Type B pancreatic cell (in vitro differentiated cells): ENCODE results near the gene DHRS2. TPM values are rescaled to one million over a fixed set of nuclear protein-coding genes. Genes with fewer than 3 reads are reported as not detected.
"Not testable (repeated sequence)": the region's sequence is repeated elsewhere in the genome, so short reads cannot be mapped to it uniquely, and the experiment has no call there.

Experiments
- DNase-seq: peaks from one replicate; pipeline ENCODE4 v3.0.0; 2021; ENCODE audit warnings: mixed read lengths; ENCODE audit not compliant: unreplicated experiment; ENCODE audit errors: extremely low spot score
- H3K27ac Mint-ChIP-seq: 2 replicates; pipeline ENCODE4 v1.8.0; 2021; ENCODE audit warnings: mild to moderate bottlenecking, mixed read lengths
- H3K27me3 Mint-ChIP-seq: 2 replicates; pipeline ENCODE4 v1.8.0; 2021; ENCODE audit warnings: mixed read lengths
- H3K36me3 Mint-ChIP-seq: 2 replicates; pipeline ENCODE4 v1.8.0; 2021; ENCODE audit warnings: mixed read lengths
- H3K4me1 Mint-ChIP-seq: one replicate; pipeline ENCODE4 v1.8.0; 2021; ENCODE audit warnings: mixed read lengths; ENCODE audit not compliant: unreplicated experiment
- H3K4me3 Mint-ChIP-seq: 2 replicates; pipeline ENCODE4 v1.8.0; 2021; ENCODE audit warnings: mild to moderate bottlenecking, mixed read lengths
- H3K9me3 Mint-ChIP-seq: 2 replicates; pipeline ENCODE4 v1.8.0; 2021; ENCODE audit warnings: mixed read lengths
- total RNA-seq: library from RNA; stranded (reverse); gene quantifications from 2 replicates; pipeline ENCODE4 v1.2.1, GENCODE V29; 2021; ENCODE audit warnings: low replicate concordance
- TF ChIP-seq, protein P1 (sequence below): fragments of 200-600 bp; sonication (generic); conservative IDR thresholded peaks from 2 replicates; pipeline ENCODE4 v1.5.0; 2021; ENCODE audit warnings: antibody characterized with exemption, mild to moderate bottlenecking

The DHRS2 gene
- total RNA-seq, 1 donor from 2014 or later = 1.4 TPM

DNA sequence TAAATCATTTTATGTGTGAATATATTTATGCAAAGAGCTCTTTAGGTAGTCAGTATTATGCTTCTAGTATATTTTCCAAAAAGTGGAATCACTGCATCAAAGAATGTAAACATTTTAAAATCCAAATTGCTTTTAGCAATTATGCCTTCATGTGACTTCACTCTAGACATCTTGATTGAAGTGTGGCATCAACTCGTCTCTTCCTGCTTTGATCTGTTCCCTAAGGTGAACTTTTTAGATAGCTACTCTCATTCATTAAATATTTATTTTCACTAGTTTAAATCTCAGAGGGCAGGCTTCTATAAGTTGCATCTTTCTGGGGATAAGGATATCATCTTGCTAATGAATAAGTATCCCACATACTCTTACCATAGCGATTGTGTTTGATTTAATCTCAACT lies 39.2 kb downstream of the DHRS2 start:
- H3K36me3 Mint-ChIP-seq = no peaks in the 10 kb centered on the region
- DNase-seq = no peak
- H3K4me3 Mint-ChIP-seq = no peak overlapping the region
- H3K27me3 Mint-ChIP-seq = no peaks in the 10 kb centered on the region
- H3K4me1 Mint-ChIP-seq = no peaks in the 10 kb centered on the region
- peaks cover 19% of the 10 kb centered on the region for H3K9me3 Mint-ChIP-seq
- H3K27ac Mint-ChIP-seq = no peak overlapping the region
- TF ChIP-seq, protein P1, sequence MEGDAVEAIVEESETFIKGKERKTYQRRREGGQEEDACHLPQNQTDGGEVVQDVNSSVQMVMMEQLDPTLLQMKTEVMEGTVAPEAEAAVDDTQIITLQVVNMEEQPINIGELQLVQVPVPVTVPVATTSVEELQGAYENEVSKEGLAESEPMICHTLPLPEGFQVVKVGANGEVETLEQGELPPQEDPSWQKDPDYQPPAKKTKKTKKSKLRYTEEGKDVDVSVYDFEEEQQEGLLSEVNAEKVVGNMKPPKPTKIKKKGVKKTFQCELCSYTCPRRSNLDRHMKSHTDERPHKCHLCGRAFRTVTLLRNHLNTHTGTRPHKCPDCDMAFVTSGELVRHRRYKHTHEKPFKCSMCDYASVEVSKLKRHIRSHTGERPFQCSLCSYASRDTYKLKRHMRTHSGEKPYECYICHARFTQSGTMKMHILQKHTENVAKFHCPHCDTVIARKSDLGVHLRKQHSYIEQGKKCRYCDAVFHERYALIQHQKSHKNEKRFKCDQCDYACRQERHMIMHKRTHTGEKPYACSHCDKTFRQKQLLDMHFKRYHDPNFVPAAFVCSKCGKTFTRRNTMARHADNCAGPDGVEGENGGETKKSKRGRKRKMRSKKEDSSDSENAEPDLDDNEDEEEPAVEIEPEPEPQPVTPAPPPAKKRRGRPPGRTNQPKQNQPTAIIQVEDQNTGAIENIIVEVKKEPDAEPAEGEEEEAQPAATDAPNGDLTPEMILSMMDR = no peak

DNA sequence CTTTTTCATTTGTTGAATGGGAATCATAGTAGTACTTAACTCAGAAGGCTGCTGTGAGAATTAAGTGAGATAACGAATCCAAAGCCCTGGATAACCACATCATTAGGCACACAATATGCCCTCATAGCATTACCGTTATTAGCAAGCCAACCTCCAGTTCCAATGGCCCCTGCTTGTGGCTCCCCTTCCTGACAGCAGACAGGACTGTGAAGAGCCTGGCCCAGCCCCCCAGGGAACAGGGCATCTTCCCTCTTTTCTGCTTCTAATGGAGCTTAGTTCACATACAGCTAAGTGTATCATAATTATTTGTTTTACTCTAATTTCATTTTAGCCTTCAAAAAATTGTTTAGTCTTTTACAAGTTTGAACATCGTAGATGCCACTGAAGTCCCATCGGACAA lies 39.7 kb downstream of the DHRS2 start:
- Mint-ChIP-seq H3K36me3 (no peaks in the 10 kb centered on the region), H3K9me3 (peaks cover 13% of the 10 kb centered on the region), H3K27me3 (no peaks in the 10 kb centered on the region), H3K4me3 (no peak overlapping the region), H3K4me1 (no peaks in the 10 kb centered on the region), H3K27ac (no peak overlapping the region)
- no peak for DNase-seq
- TF ChIP-seq, protein P1 = no peak

DNA sequence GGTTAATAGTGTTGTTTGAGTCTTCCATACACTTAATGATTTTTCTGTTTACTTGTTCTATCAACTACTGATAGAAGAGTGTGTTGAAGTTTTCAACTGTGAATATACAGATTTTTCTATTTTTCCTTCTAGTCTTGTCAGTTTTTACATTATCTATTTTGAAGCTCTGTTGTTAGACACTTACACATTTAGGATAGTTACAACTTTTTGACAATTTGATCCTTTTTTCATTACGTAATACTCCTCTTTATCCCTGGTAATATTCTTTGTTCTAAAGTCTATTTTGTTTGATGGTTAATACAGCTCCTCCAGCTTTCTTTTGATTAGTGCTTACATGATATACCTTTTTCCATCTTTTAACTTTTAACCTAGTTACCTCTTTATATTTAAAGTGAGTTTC lies 45.2 kb downstream of the DHRS2 start:
- Mint-ChIP-seq H3K27ac (no peak overlapping the region), H3K36me3 (no peaks in the 10 kb centered on the region), H3K4me3 (no peak overlapping the region), H3K4me1 (no peaks in the 10 kb centered on the region), H3K27me3 (no peaks in the 10 kb centered on the region), H3K9me3 (peaks cover 5% of the 10 kb centered on the region)
- no peak for DNase-seq
- TF ChIP-seq, protein P1 = no peak

DNA sequence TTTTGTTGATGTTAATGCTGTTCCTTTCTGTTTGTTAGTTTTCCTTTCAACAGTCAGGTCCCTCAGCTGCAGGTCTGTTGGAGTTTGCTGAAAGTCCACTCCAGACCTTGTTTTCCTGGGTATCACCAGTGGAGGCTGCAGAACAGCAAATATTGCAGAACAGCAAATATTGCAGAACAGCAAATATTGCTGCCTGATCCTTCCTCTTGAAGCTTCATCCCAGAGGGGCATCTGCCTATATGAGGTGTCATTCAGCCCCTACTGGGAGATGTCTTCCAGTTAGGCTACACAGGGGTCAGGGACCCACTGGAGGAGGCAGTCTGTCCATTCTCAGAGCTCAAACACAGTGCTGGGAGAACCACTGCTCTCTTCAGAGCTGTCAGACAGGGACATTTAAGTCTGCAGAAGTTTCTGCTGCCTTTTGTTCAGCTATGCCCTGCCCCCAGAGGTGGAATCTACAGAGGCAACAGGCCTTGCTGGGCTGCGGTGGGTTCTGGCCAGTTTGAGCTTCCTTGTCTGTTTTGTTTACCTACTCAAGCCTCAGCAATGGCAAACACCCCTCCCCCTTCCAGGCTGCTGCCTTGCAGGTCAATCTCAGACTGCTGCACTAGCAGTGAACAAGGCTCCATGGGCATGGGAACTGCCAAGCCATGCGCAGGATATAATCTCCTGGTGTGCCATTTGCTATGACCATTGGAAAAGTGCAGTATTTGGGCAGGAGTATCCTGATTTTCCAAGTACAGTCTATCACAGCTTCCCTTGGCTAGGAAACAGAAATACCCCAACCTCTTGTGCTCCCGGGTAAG lies 53.7 kb downstream of the DHRS2 start:
- H3K4me1 Mint-ChIP-seq, H3K27ac Mint-ChIP-seq, DNase-seq: not testable (repeated sequence)

DNA sequence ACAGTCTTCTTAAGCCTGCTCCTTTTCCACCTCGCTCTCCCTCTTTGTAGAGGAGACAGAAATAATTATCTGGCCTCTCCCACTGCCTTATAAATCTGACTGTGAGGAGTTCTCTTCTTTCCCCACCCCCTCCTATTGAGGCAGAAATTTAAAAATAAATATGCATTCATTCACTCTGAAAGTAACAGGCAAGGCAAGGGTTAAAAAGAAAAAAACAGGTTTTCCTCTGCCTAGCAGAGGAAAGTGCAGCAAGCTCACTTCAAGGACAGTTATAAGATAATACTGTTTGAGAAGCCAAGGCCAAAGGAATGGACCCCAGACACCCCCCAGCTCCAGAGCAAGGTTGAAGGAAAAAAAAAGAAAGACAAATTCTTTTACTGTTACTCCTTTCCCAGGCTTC lies 56.3 kb downstream of the DHRS2 start:
- H3K27me3 Mint-ChIP-seq = no peaks in the 10 kb centered on the region
- H3K9me3 Mint-ChIP-seq = no peaks in the 10 kb centered on the region
- H3K4me1 Mint-ChIP-seq = no peaks in the 10 kb centered on the region
- DNase-seq = no peak
- no peaks in the 10 kb centered on the region for H3K36me3 Mint-ChIP-seq
- H3K4me3 Mint-ChIP-seq = no peak overlapping the region
- TF ChIP-seq, protein P1 = no peak
- H3K27ac Mint-ChIP-seq = no peak overlapping the region

More for the DNA sequence above, 53.7 kb downstream of the DHRS2 start:
- H3K4me3 Mint-ChIP-seq, H3K9me3 Mint-ChIP-seq, H3K36me3 Mint-ChIP-seq, H3K27me3 Mint-ChIP-seq: not testable (repeated sequence)

DNA sequence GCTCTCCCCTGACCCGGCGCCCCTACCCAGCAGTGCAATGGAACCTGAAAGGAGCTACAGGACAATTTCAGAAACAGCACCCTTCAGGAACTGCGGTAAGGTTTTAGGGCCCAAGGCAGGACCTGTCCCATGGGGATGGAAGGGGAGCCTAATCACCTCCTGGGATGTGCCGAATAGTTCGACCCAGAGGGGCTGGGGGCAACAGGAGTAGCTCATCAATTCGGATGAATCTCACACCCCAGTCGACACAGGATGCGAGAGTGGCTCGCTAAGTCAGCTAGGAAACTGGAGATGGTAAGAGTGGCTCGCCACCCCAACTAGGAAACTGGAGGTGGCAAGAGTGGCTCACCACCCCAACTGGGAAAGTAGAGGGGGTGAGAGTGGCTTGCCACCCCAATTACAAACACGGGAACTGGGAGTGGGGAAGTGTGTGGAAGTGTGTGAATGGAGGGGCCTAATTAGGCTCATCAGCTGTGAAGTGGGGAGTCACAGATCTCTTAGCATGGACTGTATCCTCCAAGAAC lies 57.1 kb downstream of the DHRS2 start:
- Mint-ChIP-seq H3K36me3 (no peaks in the 10 kb centered on the region), H3K27me3 (no peaks in the 10 kb centered on the region), H3K4me3 (no peak overlapping the region), H3K27ac (no peak overlapping the region), H3K9me3 (no peaks in the 10 kb centered on the region), H3K4me1 (no peaks in the 10 kb centered on the region)
- DNase-seq = no peak
- TF ChIP-seq, protein P1 = no peak
